ENCODE data around the gene CLASP2.

CLASP2 gene

GRCh38 chr3:33547101-33547500 is 171.0 kb downstream of the CLASP2 start:
- no peak for DNase-seq (ENCODE audit: low spot score)
- FAIRE-seq, result no peak

- FAIRE-seq, result no peak
- no peak for DNase-seq (ENCODE audit: low spot score)
These were observed 173.9 kb downstream of the CLASP2 start for GRCh38 chr3:33544126-33544525.

GRCh38 chr3:33543601-33544000 is 174.5 kb downstream of the CLASP2 start:
- DNase-seq (ENCODE audit: low spot score) (no peak), FAIRE-seq (no peak)

- FAIRE-seq (no peak), DNase-seq (ENCODE audit: low spot score) (no peak)
These were observed 176.1 kb downstream of the CLASP2 start for GRCh38 chr3:33541918-33542317.

- no peak for FAIRE-seq
- no peak for DNase-seq (ENCODE audit: low spot score)
These were observed 179.2 kb downstream of the CLASP2 start for GRCh38 chr3:33538678-33539339.

- DNase-seq (ENCODE audit: low spot score) (no peak), FAIRE-seq (no peak)
These were observed 180.9 kb downstream of the CLASP2 start for GRCh38 chr3:33537133-33537532.

- no peak for FAIRE-seq
These were observed 191.3 kb downstream of the CLASP2 start for GRCh38 chr3:33526787-33527186.

GRCh38 chr3:33525232-33525631 is 192.8 kb downstream of the CLASP2 start:
- FAIRE-seq (no peak), DNase-seq (ENCODE audit: low spot score) (no peak)

More at GRCh38 chr3:33526787-33527186, 191.3 kb downstream of the CLASP2 start:
- no peak for DNase-seq (ENCODE audit: low spot score)

GRCh38 chr3:33523093-33523667 is 194.9 kb downstream of the CLASP2 start:
- FAIRE-seq (no peak), DNase-seq (ENCODE audit: low spot score) (no peak)

- DNase-seq (ENCODE audit: low spot score) (no peak), FAIRE-seq (no peak)
These were observed 196.3 kb downstream of the CLASP2 start for GRCh38 chr3:33521736-33522135.

GRCh38 chr3:33513262-33513863 is 204.7 kb downstream of the CLASP2 start:
- DNase-seq (ENCODE audit: low spot score) (no peak), FAIRE-seq (no peak)

- no peak for DNase-seq (ENCODE audit: low spot score)
- FAIRE-seq, result no peak
These were observed 213.0 kb downstream of the CLASP2 start for GRCh38 chr3:33505027-33505426.

GRCh38 chr3:33496449-33496848 is 221.6 kb downstream of the CLASP2 start:
- DNase-seq (ENCODE audit: low spot score), result no peak
- FAIRE-seq, result no peak

GRCh38 chr3:33491721-33492120 is 226.3 kb downstream of the CLASP2 start:
- no peak for FAIRE-seq

GRCh38 chr3:33490641-33491241 is 227.3 kb downstream of the CLASP2 start:
- no peak for FAIRE-seq
- DNase-seq (ENCODE audit: low spot score), result no peak

More at GRCh38 chr3:33491721-33492120, 226.3 kb downstream of the CLASP2 start:
- DNase-seq (ENCODE audit: low spot score), result no peak

GRCh38 chr3:33488683-33489082 is 229.4 kb downstream of the CLASP2 start:
- DNase-seq (ENCODE audit: low spot score) (no peak), FAIRE-seq (no peak)

- no peak for DNase-seq (ENCODE audit: low spot score)
- FAIRE-seq, result no peak
These were observed 229.8 kb downstream of the CLASP2 start for GRCh38 chr3:33488246-33488645.

GRCh38 chr3:33482111-33482521 is 235.9 kb downstream of the CLASP2 start:
- DNase-seq (ENCODE audit: low spot score), result no peak
- FAIRE-seq, result no peak

GRCh38 chr3:33474896-33475295 is 243.2 kb downstream of the CLASP2 start:
- FAIRE-seq, result no peak
- DNase-seq (ENCODE audit: low spot score), result no peak

- DNase-seq (ENCODE audit: low spot score) (no peak), FAIRE-seq (no peak)
These were observed 244.2 kb downstream of the CLASP2 start for GRCh38 chr3:33473813-33474212.

GRCh38 chr3:33467786-33468185 is 250.3 kb downstream of the CLASP2 start:
- FAIRE-seq (no peak), DNase-seq (ENCODE audit: low spot score) (no peak)

GRCh38 chr3:33461097-33461496 is 257.0 kb downstream of the CLASP2 start:
- no peak for FAIRE-seq
- DNase-seq (ENCODE audit: low spot score), result no peak
